Left colon (tissue), 2 donors: ENCODE measurements around the gene CENPO. TPM values are rescaled to one million over a fixed set of nuclear protein-coding genes. Genes with fewer than 3 reads are reported as not detected.

ENCODE experiments used
- total RNA-seq, 2 donors: library from RNA; stranded (reverse); fragmentation: NEBNext Ultra II Directional; extraction: Animal tissue kit (Norgen Biotek cat#: 25700); gene quantifications; one replicate each; pipeline ENCODE4 v1.2.1, GENCODE V29; 2021
- donor health status: DM: no; HTN: no; CAD: no.
- donor health status: DM: yes; HTN: yes; CAD: no.

CENPO gene
- total RNA-seq, 2 donors from 2014 or later, result 9.8 to 10.8 TPM

Other genes with a start within 250 kb of the CENPO start
- gene PTRHD1, start within 50 bp of the CENPO start, total RNA-seq, result 10 to 100 TPM; 45.0 to 48.3 TPM
- gene ADCY3, start 126.8 kb downstream of the CENPO start, total RNA-seq, result 10 to 100 TPM; 30.2 to 36.7 TPM
- gene DNAJC27, start 178.5 kb downstream of the CENPO start, total RNA-seq, result 1 to 10 TPM; 3.7 to 4.8 TPM
- gene EFR3B, start 248.7 kb downstream of the CENPO start, total RNA-seq, result 1 to 10 TPM in 1 of 2 donors, under 1 TPM in 1; 0.98 to 2.5 TPM